COR-L47 (cell line): ENCODE data around the gene MAPK8IP2.
"Not testable (repeated sequence)": the region's sequence is repeated elsewhere in the genome, so short reads cannot be mapped to it uniquely, and the experiment has no call there.

Source experiments
- DNase-seq: peaks from one replicate; lab custom pipeline; 2025; lab: John Stamatoyannopoulos, UW

The MAPK8IP2 gene

DNA sequence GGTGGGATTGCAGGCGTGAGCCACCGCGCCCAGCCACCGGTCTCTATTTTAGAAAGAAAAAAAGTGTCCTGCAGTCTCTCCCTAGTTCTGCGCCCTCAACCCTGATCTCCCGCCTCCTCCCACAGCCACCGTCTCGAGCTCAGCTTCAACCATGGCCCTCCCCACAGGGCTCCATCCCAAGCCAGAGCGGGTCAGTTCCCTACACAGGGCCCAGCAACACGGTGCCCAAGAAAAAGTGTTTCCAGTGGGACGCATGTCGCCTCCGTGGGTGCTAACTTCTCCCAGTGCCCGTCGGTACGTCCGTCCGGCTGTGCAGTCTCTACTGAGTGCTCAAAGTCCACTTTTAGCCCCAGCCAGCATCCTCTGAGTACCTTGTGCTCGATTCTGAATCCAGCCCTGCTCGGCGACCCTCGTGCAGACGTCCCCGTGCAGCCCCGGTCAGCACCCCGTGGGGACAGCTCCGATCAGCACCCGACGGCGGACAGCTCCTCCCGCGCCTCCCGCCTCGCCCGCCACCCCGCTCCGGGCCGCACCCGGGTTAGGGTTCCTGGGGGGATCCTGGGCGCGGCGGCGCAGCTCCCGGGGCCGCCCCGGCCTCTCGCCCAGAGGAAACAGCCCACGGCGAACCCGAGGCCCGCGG is 657 bp upstream of the MAPK8IP2 start:
- no peak for DNase-seq

DNA sequence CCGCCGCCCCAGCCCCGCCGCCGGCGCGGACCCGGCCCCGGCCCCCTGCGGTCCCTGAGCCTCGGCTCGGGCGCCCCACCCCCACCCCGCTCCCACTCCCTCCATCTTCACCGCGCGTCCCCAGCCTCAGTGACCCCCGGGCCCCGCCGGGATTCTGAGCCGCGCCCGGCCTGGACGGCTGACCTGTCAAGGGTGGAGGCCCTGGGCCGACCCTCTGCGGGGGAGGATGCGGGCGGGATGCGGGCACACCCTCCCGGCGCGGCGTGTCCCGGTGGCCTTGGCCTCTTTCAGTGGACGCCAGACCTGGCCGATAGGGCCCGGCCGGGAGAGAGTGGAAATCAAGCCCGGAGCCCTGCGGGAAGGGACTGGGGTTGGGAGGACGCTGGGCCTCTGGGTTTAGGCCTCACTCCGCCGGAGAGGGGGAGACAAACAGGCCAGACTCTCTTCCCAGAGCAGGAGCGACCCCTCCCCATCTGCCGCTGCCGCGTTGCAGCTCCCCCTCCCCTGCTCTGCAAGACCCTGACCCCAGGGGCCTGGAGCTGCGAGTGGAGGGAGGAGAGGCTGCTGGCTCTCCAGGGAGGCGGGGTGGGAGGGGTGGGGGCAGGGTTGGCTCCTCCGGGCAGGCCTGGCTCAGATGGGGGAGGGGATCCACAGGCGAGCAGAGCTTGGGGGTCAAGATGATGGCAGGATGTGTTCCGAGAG is 525 bp downstream of the MAPK8IP2 start:
- no peak for DNase-seq

DNA sequence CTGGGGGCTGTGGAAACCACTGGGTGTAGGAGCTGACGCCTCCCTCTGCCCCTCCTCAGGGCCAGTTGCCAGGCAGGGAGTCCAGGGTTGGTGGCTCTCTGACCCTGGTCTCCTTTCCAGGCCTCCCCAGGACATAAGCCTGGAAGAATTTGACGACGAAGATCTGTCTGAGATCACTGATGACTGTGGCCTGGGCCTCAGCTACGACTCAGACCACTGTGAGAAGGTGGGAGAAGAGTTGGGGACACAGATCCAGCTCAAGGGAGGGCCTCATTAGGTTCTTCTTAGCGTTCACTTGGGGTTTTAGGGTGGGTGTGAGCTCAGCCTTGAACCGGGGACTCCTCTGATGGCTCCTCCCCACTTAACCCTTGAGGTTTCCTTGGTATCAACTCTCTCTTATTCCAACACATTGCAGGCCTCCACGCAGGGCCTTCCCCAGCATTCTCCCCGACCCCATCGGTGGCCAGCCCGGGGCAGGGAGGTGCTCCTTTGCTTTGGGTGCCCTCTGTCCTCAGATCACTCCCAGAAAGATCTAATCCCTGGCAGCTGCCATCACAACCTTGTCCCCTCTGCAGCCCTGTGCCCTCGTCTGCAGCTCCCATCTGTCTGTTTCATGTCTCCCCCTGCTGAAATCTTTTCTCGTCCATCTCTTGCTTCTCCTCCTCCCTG is 1.2 kb downstream of the MAPK8IP2 start:
- DNase-seq, result no peak

DNA sequence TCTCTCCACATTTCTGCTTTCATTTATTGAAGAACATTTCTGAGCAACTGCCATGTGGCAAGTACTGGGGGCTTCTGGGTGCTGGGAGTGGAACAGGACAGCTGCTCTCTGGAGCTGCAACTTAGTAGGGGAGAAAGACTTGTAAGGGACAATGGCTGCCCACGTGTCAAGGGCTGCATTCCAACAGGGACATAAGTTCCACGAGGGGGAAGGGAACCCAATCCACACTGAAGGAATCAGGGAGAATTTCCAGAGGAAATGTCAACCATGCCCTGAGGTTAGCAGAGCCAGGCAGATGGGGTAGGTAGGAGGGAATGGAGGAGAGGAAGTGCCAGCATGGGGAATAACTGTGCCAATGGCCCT is 1.7 kb downstream of the MAPK8IP2 start:
- no peak for DNase-seq

DNA sequence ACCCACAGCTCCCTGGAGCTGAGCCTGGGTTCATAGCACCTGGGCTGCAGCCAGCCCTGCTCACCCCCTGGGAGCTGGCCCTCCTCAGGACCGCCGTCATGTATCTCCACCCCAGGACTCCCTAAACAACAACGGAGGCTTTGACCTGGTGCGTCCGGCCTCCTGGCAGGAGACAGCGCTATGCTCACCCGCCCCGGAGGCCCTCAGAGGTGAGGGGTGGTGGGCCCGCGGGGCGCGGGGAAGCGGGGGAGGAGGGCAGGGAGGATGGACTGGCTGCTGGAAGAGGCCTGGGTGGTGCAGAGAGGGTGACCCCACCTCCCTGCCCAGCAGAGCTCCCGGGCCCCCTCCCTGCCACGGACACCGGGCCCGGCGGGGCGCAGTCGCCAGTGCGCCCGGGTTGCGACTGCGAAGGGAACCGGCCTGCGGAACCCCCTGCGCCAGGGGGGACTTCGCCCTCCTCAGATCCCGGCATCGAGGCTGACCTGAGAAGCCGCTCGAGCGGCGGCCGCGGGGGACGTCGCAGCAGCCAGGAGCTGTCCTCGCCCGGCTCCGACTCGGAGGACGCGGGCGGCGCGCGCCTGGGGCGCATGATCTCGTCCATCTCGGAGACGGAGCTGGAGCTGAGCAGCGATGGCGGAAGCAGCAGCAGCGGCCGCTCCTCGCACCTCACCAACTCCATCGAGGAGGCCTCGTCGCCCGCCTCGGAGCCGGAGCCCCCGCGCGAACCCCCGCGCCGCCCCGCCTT is 3.1 kb downstream of the MAPK8IP2 start:
- no peak for DNase-seq

DNA sequence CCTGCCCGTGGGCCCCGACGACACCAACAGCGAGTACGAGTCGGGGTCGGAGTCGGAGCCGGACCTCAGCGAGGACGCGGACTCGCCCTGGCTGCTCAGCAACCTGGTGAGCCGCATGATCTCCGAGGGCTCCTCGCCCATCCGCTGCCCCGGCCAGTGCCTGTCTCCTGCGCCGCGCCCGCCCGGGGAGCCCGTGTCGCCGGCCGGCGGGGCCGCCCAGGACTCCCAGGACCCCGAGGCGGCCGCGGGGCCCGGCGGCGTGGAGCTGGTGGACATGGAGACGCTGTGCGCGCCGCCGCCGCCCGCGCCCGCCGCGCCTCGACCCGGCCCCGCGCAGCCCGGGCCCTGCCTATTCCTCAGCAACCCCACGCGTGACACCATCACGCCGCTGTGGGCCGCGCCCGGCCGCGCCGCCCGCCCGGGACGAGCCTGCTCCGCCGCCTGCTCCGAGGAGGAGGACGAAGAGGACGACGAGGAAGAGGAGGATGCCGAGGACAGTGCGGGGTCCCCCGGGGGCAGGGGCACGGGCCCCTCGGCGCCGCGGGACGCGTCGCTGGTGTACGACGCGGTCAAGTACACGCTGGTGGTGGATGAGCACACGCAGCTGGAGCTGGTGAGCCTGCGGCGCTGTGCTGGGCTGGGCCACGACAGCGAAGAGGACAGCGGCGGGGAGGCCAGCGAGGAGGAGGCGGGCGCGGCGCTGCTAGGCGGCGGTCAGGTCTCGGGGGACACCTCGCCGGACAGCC is 3.8 kb downstream of the MAPK8IP2 start:
- no peak for DNase-seq

DNA sequence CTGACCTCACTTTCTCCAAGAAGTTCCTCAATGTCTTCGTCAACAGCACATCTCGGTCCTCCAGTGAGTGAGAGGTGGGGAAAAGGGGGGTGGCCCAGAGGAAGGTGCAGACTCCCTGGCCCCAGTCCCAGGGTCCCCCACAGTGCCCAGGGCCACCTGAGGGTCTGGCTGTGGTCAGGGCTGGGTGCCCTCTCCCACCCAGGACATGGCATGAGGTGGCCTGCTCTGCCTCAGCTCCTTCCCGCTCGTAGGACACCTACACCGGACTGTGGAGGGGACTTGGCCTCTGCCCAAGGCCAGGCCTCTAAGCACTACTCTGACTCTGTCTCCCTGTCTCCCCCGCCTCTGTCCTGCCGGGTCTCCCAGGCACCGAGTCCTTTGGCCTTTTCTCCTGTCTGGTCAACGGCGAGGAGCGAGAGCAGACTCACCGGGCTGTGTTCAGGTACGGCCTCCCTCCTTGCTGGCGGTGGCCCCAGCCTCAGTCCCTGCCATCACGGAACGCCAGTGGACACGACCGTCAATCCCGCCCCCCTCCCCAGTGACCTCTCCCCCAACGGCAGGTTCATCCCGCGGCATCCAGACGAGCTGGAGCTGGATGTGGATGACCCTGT is 4.5 kb downstream of the MAPK8IP2 start:
- DNase-seq, result no peak

DNA sequence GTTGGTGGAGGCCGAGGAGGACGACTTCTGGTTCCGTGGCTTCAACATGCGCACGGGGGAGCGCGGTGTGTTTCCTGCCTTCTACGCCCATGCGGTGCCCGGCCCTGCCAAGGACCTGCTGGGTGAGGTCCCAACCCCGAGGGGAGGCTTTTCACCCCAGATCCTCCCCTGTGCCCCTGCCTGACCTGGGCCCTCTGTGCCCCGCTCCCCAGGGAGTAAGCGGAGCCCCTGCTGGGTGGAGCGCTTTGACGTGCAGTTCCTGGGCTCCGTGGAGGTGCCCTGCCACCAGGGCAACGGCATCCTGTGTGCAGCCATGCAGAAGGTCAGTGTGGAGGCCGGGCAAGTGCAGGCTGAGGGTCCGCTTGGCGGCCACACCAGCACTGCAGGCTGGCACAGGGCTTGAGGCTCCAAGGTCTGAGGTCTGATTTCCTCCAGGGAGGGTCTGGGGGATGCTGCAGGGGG is 5.1 kb downstream of the MAPK8IP2 start:
- no peak for DNase-seq

DNA sequence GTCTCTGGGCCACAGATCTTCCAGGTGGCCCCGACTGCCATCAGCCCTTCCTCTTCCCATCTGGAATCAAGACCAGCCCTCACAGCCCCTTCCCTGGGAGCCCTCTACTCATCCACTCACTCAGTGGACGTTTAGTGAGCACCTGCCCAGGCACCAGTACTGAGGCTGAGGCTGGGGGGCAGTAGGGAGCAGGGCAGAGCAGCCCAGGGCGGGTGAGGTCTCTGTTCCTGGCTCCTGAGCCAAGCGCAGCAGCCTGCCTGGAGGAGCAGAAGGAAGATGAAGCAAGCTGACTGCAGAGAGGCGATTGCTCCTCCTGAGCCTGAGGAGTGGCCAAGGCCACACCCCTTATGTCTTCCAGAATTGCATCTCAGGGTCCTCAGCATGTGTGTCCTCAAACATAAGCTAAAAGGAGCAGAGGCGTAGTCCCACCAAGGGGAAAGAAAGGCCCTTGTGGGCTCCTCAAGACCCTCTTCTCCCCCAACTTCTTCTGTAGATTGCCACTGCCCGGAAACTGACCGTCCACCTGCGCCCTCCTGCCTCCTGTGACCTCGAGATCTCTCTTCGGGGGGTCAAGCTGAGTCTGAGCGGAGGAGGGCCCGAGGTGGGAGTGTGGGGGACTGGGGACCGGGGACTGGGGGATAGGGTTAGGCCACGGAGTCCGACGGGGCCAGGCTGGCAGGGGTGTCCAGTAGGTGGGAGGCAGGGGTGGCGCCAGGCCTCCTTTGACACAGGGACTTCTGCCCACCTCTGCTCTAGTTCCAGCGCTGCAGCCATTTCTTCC is 5.8 kb downstream of the MAPK8IP2 start:
- no peak for DNase-seq

DNA sequence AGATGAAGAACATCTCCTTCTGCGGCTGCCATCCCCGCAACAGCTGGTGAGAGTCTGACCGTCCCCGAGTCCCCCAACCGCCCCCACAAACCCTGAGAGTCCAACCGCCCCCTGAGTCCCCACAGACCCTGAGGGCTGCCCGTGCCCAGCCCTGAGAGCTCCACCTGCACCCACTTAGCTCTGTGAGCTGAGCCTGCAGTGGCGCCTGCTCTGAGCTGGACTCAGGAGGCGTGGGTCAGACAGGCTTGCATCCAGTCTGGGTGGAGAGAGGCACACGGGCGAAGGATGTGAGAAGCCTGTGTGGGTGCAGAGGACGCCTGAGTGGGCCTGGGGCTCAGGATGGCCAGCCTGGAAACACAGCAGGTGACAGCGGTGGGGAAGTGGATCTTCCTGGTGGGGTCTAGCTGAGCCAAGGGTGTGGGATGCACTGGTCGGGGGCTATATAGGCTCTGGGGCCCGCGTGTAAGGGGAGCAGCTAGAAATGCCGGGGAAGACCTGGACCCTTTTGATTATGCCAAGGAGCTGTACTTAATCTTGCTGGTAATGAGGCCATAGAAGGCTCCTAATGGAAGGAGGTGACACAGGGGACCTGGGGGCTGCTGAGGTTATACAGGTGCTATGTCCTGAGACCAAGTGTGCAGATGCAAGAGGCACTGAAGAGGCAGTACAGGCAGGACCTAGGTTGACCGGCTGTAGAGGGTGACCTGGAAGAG is 6.5 kb downstream of the MAPK8IP2 start:
- no peak for DNase-seq

DNA sequence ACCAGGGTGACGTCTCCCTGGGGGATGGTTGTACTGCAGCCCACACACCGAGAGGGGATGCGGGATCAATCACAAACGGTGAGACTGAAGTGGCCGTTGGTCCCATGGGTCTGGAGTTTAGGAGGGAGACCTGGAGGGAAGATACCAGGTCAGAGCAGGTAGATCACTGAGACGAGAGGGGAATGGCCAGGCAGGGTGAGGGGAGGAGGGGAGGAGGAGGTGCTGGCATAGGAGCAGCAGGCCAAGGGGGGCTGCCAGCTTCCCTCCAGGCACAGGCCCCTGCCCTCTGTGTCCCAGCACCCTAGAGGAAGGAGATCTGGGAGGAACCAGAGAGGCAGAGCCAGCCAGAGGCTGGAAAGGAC is 7.0 kb downstream of the MAPK8IP2 start:
- DNase-seq, result no peak

DNA sequence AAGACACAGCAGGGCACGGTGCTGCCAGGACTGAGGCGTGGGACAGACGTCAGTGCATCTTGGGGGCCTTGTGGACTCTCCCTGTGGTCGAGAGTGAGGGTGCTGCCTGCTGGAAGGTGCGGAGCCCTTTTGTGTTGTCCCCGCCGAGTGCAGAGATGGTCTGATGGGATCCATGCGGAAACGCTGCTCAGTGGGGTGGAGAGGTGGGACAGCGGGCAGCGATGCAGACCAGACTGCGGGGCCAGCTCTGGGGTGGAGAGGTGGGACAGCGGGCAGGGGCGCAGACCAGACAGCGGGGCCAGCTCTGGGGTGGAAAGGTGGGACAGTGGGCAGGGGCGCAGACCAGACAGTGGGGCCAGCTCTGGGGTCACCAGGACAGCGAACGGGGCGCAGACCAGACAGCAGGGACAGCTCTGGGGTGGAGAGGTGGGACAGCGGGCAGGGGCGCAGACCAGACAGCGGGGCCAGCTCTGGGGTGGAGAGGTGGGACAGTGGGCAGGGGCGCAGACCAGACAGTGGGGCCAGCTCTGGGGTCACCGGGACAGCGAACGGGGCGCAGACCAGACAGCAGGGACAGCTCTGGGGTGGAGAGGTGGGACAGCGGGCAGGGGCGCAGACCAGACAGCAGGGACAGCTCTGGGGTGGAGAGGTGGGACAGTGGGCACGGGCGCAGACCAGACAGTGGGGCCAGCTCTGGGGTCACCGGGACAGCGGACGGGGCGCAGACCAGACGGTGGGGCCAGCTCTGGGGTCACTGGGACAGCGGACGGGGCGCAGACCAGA is 7.7 kb downstream of the MAPK8IP2 start:
- DNase-seq, result not testable (repeated sequence)

DNA sequence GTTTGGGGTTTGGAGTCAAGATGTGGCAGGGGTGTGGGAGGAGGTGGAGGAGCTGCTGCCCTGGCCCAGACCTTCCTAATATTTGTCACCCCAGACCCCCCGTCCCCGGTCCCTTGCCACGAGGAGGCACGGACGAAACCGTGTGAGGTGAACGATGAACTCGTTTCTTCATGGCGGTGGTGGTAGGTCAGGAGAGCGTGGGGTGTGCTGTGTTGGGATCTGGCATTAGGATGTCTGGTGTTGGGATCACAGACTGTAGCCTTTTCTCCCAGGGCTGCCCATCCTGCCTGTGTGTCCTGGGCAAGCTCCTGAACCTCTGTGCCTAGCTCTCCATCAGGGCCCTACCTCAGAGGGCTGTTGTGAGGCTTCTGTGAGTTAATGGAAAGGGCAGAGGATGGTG is 8.4 kb downstream of the MAPK8IP2 start:
- no peak for DNase-seq

DNA sequence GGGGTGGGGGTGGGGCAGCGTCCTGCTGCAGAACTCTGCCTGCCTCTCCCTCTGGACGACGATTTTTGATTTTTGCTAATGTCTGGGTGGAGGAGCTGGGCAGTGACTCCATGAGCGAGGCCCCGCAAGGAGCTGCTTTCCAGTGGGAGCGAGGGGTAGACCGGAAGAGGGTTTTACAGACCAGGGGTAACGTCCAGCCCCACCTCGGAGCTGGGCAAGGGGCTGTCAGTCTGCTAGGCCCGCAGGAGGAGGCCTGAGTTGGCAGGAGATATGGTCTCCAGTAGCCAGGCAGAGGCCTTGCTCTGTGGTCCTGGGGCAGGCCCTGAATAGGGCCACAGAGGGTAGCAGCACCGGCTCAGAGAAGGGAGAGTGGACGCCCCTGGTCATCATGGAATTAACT is 9.0 kb downstream of the MAPK8IP2 start:
- DNase-seq, result no peak

DNA sequence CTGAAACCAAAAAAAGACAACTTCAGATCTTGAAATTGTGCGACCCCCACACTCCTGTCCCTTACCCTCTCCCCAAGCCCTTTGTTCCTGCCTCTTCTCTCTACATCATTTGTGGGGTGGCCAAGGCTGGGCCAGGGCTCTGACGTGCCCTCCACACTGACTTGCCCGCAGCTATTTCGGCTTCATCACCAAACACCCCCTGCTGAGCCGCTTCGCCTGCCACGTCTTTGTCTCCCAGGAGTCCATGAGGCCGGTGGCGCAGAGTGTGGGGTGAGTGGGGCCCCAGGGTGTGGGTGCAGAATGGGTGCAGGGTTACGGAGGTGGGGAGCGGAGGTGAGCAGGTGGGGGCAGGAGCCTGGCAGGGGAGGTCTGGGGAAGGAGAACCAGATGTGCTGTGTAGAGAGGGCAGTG is 9.5 kb downstream of the MAPK8IP2 start:
- DNase-seq, result no peak

DNA sequence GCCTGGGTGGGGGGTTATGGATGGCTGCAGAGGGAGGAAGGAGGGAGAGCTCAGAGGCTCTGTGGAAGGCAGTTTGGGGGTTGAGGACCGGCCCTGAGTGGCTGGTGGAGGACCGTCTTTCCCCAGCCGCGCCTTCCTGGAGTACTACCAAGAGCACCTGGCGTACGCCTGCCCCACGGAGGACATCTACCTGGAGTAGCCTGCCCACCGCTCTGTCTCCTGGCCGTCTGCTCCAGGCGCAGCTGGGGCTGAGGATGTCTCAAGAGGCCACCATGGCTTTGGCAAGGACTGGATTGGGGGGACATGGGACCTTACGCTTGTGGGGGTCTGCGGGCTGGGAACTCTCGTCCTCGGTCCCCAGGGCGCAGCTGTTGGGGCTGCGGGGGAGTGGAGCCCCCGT is 10.0 kb downstream of the MAPK8IP2 start:
- no peak for DNase-seq

DNA sequence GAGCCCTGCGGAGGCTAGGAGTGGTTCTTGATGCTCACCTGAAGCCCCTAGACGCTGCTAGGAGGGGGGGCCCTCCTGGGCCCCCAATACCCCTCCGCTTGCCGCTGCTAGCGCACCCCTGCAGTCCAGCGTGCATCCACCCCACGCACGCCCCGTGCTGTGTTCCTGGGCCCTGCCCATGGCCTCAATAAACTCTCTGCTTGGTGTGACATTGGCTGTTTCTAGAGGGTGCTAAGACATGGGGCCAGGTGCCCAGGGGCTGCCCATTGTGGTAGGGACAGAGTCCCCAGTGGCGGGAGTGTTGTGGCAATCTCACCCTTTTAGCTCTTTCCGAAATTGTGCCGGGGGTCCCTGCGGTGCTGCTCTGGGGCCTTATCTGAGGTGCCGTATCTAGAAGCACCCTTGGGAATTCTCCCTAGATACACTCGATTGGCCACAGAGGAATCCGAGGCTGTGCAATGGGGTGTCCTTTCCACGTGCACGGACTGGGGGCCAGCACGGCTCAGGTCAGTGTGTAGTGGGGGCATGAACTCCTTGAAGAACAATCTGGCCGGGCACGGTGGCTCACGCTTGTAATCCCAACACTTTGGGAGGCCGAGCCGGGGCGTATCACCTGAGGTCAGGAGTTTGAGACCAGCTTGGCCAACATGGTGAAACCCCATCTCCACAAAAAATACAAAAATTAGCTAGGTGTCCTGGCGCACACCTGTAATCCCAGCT is 10.9 kb downstream of the MAPK8IP2 start:
- DNase-seq, result no peak

DNA sequence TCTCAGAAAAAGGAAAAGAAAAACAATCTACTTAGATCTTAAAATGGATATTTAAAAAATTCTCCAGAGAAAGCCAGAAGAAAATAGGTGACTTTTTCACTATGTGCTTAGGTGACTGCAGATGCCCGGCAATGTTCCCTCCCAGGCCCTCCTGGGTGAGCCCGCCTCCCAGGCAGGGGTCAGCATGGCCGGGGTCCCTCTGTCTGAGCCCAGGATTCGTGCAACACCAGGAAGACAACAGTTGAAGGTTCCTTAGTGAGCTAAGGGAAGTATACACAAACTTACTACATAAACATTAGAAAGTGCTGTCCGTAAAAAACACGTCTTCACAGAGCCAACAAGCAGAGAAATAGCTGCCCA is 11.6 kb downstream of the MAPK8IP2 start:
- DNase-seq, result no peak
